Kidney (tissue), 14 donors: ENCODE results near the gene ACAA2. TPM values are rescaled to one million over a fixed set of nuclear protein-coding genes. Genes with fewer than 3 reads are reported as not detected.

Experiments
- DNase-seq, 5 donors: peaks; one replicate each; pipeline ENCODE4 v3.0.0-alpha.2; 2013 to 2020
- FAIRE-seq: peaks from 2 replicates; lab custom pipeline; 2012; peaks lifted over from hg19 to GRCh38; lab: Jason Lieb, UNC
- H3K27ac ChIP-seq, 2 donors: one replicate each; pipeline ENCODE4 v1.7.0; 2013; ENCODE audit warnings: low read depth in 2 of 2, low read length in 2 of 2, inconsistent platforms in 1 of 2
- H3K27me3 ChIP-seq: one replicate; pipeline ENCODE4 v1.7.1; 2013; ENCODE audit warnings: low read length, inconsistent platforms; ENCODE audit not compliant: control insufficient read depth, insufficient read depth
- H3K36me3 ChIP-seq, 3 donors: one replicate each; pipeline versions ENCODE4 v1.7.0 to v1.7.1; 2013; ENCODE audit warnings: low read length in 3 of 3, control low read depth in 1 of 3, inconsistent platforms in 1 of 3; ENCODE audit not compliant: insufficient read depth in 3 of 3, control insufficient read depth in 2 of 3
- H3K4me1 ChIP-seq, 3 donors: one replicate each; pipeline versions ENCODE4 v1.7.0 to v1.7.1; 2013; ENCODE audit warnings: low read length in 3 of 3, inconsistent platforms in 1 of 3, low read depth in 1 of 3; ENCODE audit not compliant: control insufficient read depth in 2 of 3, insufficient read depth in 2 of 3
- H3K4me3 ChIP-seq, 3 donors: one replicate each; pipeline versions ENCODE4 v1.7.0 to v1.8.1; 2013; ENCODE audit warnings: low read length in 3 of 3, control low read depth in 1 of 3, inconsistent platforms in 1 of 3
- H3K9ac ChIP-seq, 3 donors: one replicate each; pipeline versions ENCODE4 v1.7.0 to v1.7.1; 2013; ENCODE audit warnings: low read length in 3 of 3, control low read depth in 1 of 3, inconsistent platforms in 1 of 3
- H3K9me3 ChIP-seq, 3 donors: one replicate each; pipeline versions ENCODE4 v1.7.0 to v1.7.1; 2013; ENCODE audit warnings: low read length in 3 of 3, control low read depth in 1 of 3, inconsistent platforms in 1 of 3; ENCODE audit not compliant: control insufficient read depth in 2 of 3, insufficient read depth in 1 of 3
- intact Hi-C: fragments of 100-400 bp; cut with DNase I; formaldehyde crosslinking; loops from one replicate; pipeline ENCODE4 v1.11.1; 2022
- polyA plus RNA-seq: library from polyadenylated mRNA; stranded (reverse); fragments of 350-450 nt; fragmentation: Illumina TruSeq; extraction: RNeasy Lipid Tissue Mini Kit (QIAGEN cat#74804); gene quantifications from one replicate; pipeline ENCODE4 v1.2.3, GENCODE V29; 2014; ENCODE audit warnings: low read depth, low replicate concordance; ENCODE audit not compliant: insufficient read depth
- total RNA-seq: library from RNA; stranded (reverse); fragmentation: NEBNext Ultra II Directional; extraction: Animal tissue kit (Norgen Biotek cat#: 25700); gene quantifications from one replicate; pipeline ENCODE4 v1.2.1, GENCODE V29; 2021
- TF ChIP-seq, protein P1 (sequence below): IDR thresholded peaks from 3 replicates; pipeline ENCODE4 v1.5.1; 2012; ENCODE audit warnings: mild to moderate bottlenecking, moderate library complexity, borderline replicate concordance; ENCODE audit not compliant: insufficient read depth; ENCODE audit errors: extremely low read depth
- donor health status: control.
- donor health status: control.
- donor health status: control.
- donor health status: control.
- donor health status: control.
- donor health status: DM: yes; HTN: yes; CAD: no.
- donor health status: Normal renal cell carcinoma (clear cell type).

The ACAA2 gene
- total and polyA plus RNA-seq, 2 donors from 2014 or later, result 115 to 566 TPM

DNA sequence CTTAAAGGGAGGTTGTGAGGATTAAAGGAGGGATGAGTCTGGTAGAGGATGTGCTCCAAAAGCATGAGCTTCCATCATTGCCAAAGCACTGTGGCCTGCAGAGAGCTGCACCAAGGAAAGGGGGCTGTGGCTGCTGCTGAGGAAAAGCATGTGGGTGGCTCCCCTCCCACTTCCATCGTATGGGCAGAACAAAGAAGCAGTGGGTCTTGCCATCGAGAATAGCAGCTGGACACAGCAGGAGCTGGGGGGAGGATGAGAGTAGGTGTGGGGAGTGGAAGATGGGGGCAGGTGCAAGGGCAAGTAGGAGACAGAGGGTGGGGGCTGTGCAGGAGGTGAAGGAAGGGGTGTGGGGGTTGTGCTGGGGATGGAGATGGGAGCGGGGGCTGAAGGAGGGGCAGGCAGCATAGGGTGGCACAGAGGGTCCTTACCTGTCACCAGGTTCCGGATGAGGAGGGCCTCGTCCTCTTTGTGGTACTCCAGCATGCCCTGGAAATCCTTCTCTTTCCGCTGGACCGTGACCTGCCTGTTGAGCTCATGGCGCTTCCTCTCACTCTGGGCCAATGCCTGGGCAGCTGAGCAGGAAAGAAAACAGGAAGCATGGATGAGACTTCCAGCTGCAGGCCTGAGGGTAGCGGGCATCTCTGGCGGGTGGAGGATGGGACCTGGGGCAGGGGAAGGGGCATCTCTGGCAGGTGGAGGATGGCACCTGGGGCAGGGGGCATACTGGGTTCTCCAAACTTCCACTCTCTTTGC, 33.6 kb upstream of the ACAA2 start:
- no peaks in the 10 kb centered on the region for H3K4me1 ChIP-seq
- DNase-seq (peak in 1 of 5 donors; percentile 25), FAIRE-seq (no peak)
- TF ChIP-seq, protein P1, sequence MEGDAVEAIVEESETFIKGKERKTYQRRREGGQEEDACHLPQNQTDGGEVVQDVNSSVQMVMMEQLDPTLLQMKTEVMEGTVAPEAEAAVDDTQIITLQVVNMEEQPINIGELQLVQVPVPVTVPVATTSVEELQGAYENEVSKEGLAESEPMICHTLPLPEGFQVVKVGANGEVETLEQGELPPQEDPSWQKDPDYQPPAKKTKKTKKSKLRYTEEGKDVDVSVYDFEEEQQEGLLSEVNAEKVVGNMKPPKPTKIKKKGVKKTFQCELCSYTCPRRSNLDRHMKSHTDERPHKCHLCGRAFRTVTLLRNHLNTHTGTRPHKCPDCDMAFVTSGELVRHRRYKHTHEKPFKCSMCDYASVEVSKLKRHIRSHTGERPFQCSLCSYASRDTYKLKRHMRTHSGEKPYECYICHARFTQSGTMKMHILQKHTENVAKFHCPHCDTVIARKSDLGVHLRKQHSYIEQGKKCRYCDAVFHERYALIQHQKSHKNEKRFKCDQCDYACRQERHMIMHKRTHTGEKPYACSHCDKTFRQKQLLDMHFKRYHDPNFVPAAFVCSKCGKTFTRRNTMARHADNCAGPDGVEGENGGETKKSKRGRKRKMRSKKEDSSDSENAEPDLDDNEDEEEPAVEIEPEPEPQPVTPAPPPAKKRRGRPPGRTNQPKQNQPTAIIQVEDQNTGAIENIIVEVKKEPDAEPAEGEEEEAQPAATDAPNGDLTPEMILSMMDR, result no peak
- H3K9me3 ChIP-seq, result no peaks in the 10 kb centered on the region
- no peaks in the 10 kb centered on the region for H3K27me3 ChIP-seq
- intact Hi-C loops, result no loop called here
- H3K4me3 ChIP-seq, result no peak overlapping the region
- no peak overlapping the region for H3K27ac ChIP-seq
- no peak overlapping the region for H3K9ac ChIP-seq
- no peaks in the 10 kb centered on the region for H3K36me3 ChIP-seq

- H3K4me3 ChIP-seq, result no peak overlapping the region
- H3K9me3 ChIP-seq, result no peaks in the 10 kb centered on the region
- H3K4me1 ChIP-seq, result no peaks in the 10 kb centered on the region
- H3K9ac ChIP-seq, result no peak overlapping the region
- TF ChIP-seq, protein P1, result no peak
- intact Hi-C loops, result no loop called here
- FAIRE-seq, result no peak
- no peaks in the 10 kb centered on the region for H3K27me3 ChIP-seq
- H3K27ac ChIP-seq, result no peak overlapping the region
- peaks cover 0 to 2% (median 0%) of the 10 kb centered on the region in 3 donors for H3K36me3 ChIP-seq
- DNase-seq, result no peak
Observed at GRCh38 chr18:49846361-49846662, 33.0 kb upstream of the ACAA2 start.

- Histone ChIP-seq H3K27ac (no peak overlapping the region), H3K27me3 (no peaks in the 10 kb centered on the region), H3K4me1 (no peaks in the 10 kb centered on the region), H3K36me3 (peaks cover 0 to 3% (median 0%) of the 10 kb centered on the region in 3 donors), H3K9me3 (no peaks in the 10 kb centered on the region), H3K9ac (no peak overlapping the region), H3K4me3 (no peak overlapping the region)
- TF ChIP-seq, protein P1, result no peak
- FAIRE-seq, result no peak
- DNase-seq, result no peak
- intact Hi-C loops, result no loop called here
Observed at GRCh38 chr18:49845629-49846360, 32.5 kb upstream of the ACAA2 start.
